Measurements from ENCODE around the gene HPGDS. TPM values are rescaled to one million over a fixed set of nuclear protein-coding genes. Genes with fewer than 3 reads are reported as not detected.
"Not testable (repeated sequence)": the region's sequence is repeated elsewhere in the genome, so short reads cannot be mapped to it uniquely, and the experiment has no call there.

HPGDS gene
- not detected in 2 replicates for total RNA-seq
- long read RNA-seq: 0 reads

- no peak within 1 kb of the TSS for H3K4me3 Mint-ChIP-seq (ENCODE audit: low read depth)
- no peak for TF ChIP-seq CTCF (IDR thresholded peaks at IDR 0.05; ENCODE audit: unreplicated experiment)
- no peaks in the 10 kb centered on the region for H3K27me3 Mint-ChIP-seq
- no peak within 1 kb of the TSS for H3K27ac Mint-ChIP-seq
- H3K4me1 Mint-ChIP-seq (ENCODE audit: low read depth): peaks cover 10% of the 10 kb centered on the region
- no peaks in the 10 kb centered on the region for H3K36me3 Mint-ChIP-seq (ENCODE audit: insufficient read depth)
- no peak for DNase-seq (ENCODE audit: low spot score, unreplicated experiment)
- no peaks in the 10 kb centered on the region for H3K9me3 Mint-ChIP-seq (ENCODE audit: low read depth)
Observed at GRCh38 chr4:94342694-94343093, at the start of gene HPGDS. Gene HPGDS, minus strand, starts transcription at chr4:94342836. Its CDS starts 8,207 bp downstream, at chr4:94334629.

- no peak for DNase-seq (ENCODE audit: low spot score, unreplicated experiment)
- TF ChIP-seq CTCF (IDR thresholded peaks at IDR 0.05; ENCODE audit: unreplicated experiment): peak; percentile 64
- H3K9me3 Mint-ChIP-seq (ENCODE audit: low read depth): peaks cover 13% of the 10 kb centered on the region
- H3K27me3 Mint-ChIP-seq: no peaks in the 10 kb centered on the region
- H3K27ac Mint-ChIP-seq: no peak overlapping the region
- H3K4me1 Mint-ChIP-seq (ENCODE audit: low read depth): no peaks in the 10 kb centered on the region
- peaks cover 3% of the 10 kb centered on the region for H3K36me3 Mint-ChIP-seq (ENCODE audit: insufficient read depth)
- no peak overlapping the region for H3K4me3 Mint-ChIP-seq (ENCODE audit: low read depth)
Observed at GRCh38 chr4:94390804-94391410, 48.3 kb upstream of the HPGDS start.

GRCh38 chr4:94389595-94390267, 47.1 kb upstream of the HPGDS start:
- Mint-ChIP-seq H3K27ac (no peak overlapping the region), H3K36me3 (ENCODE audit: insufficient read depth) (peaks cover 3% of the 10 kb centered on the region), H3K9me3 (ENCODE audit: low read depth) (peaks cover 13% of the 10 kb centered on the region), H3K4me3 (ENCODE audit: low read depth) (no peak overlapping the region), H3K4me1 (ENCODE audit: low read depth) (no peaks in the 10 kb centered on the region), H3K27me3 (no peaks in the 10 kb centered on the region)
- no peak for TF ChIP-seq CTCF (IDR thresholded peaks at IDR 0.05; ENCODE audit: unreplicated experiment)
- DNase-seq (ENCODE audit: low spot score, unreplicated experiment): no peak

- H3K4me1 Mint-ChIP-seq (ENCODE audit: low read depth); H3K36me3 Mint-ChIP-seq (ENCODE audit: insufficient read depth); DNase-seq (ENCODE audit: low spot score, unreplicated experiment); H3K27me3 Mint-ChIP-seq; H3K27ac Mint-ChIP-seq; H3K4me3 Mint-ChIP-seq (ENCODE audit: low read depth): not testable (repeated sequence)
- peaks cover 13% of the 10 kb centered on the region for H3K9me3 Mint-ChIP-seq (ENCODE audit: low read depth)
Observed at GRCh38 chr4:94387965-94388364, 45.3 kb upstream of the HPGDS start.

- H3K36me3 Mint-ChIP-seq (ENCODE audit: insufficient read depth); H3K27ac Mint-ChIP-seq; H3K27me3 Mint-ChIP-seq; H3K4me3 Mint-ChIP-seq (ENCODE audit: low read depth); H3K4me1 Mint-ChIP-seq (ENCODE audit: low read depth); DNase-seq (ENCODE audit: low spot score, unreplicated experiment): not testable (repeated sequence)
- peaks cover 13% of the 10 kb centered on the region for H3K9me3 Mint-ChIP-seq (ENCODE audit: low read depth)
Observed at GRCh38 chr4:94385452-94385851, 42.8 kb upstream of the HPGDS start.

- H3K4me3 Mint-ChIP-seq (ENCODE audit: low read depth); H3K9me3 Mint-ChIP-seq (ENCODE audit: low read depth); H3K27ac Mint-ChIP-seq; DNase-seq (ENCODE audit: low spot score, unreplicated experiment); H3K27me3 Mint-ChIP-seq; H3K4me1 Mint-ChIP-seq (ENCODE audit: low read depth); H3K36me3 Mint-ChIP-seq (ENCODE audit: insufficient read depth): not testable (repeated sequence)
Observed at GRCh38 chr4:94382891-94383290, 40.3 kb upstream of the HPGDS start.

GRCh38 chr4:94378047-94378446, 35.4 kb upstream of the HPGDS start:
- no peaks in the 10 kb centered on the region for H3K27me3 Mint-ChIP-seq
- H3K36me3 Mint-ChIP-seq (ENCODE audit: insufficient read depth): no peaks in the 10 kb centered on the region
- no peaks in the 10 kb centered on the region for H3K4me1 Mint-ChIP-seq (ENCODE audit: low read depth)
- no peak overlapping the region for H3K27ac Mint-ChIP-seq
- DNase-seq (ENCODE audit: low spot score, unreplicated experiment): no peak
- H3K4me3 Mint-ChIP-seq (ENCODE audit: low read depth): no peak overlapping the region
- TF ChIP-seq CTCF (IDR thresholded peaks at IDR 0.05; ENCODE audit: unreplicated experiment): no peak
- no peaks in the 10 kb centered on the region for H3K9me3 Mint-ChIP-seq (ENCODE audit: low read depth)
